Measurements from ENCODE around the gene KIAA1614.

KIAA1614 gene

DNA sequence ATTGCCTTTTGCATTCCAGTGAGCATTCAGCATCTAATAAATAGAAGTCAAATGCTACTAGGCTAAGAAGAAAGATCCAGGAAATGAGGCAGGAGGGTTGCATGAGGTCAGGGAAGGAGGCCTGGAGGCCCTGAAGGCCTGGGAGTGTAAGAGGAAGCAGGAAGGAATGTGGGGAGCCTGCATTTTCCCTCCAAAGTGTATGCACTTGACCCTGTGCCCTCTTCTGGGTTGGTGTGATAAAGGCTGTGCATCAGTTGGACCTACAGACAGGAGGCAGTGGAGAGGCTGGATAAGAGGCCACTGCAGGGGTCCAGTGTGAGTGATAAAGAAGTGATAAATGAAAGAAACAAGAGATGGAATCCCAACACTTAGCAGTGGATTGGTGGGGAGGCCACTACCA is 20.4 kb downstream of the KIAA1614 start:
- no peak overlapping the region for H3K4me3 ChIP-seq (ENCODE audit: insufficient read depth, low read depth, low read length)
- no peaks in the 10 kb centered on the region for H3K9me3 ChIP-seq (ENCODE audit: control insufficient read depth, low read length)
- H3K36me3 ChIP-seq (ENCODE audit: control insufficient read depth, insufficient read depth, low read length) = no peaks in the 10 kb centered on the region
- no peaks in the 10 kb centered on the region for H3K27me3 ChIP-seq (ENCODE audit: control insufficient read depth, insufficient read depth, low read length, poor library complexity, severe bottlenecking)
- H3K27ac ChIP-seq (ENCODE audit: insufficient read depth, low read depth, low read length, poor library complexity, severe bottlenecking) = no peak overlapping the region
- H3K4me1 ChIP-seq (ENCODE audit: control insufficient read depth, insufficient read depth, low read length) = peaks cover 11% of the 10 kb centered on the region

DNA sequence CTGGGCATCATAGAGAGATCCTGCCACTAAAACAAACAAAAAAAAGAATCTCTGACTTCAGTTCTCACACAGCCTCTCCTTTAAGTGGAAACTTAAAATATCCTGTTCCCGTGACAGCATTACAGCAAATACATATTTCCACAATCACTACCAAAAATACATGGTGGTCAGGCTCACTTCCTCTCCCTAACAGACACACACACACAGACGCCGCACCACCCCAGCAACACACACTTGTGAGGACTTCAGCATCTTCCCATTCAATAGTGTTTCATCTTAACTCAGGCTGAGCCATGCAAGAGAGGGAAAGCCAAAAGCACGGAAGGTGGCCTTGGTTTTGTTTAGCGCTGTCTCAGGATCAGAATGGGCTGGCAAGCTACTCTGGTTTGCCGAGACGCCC is 21.9 kb downstream of the KIAA1614 start:
- WGBS, 2 experiments = 93 to 95% methylated on average over 7 of the region's 7 CpGs

GRCh38 chr1:180935326-180936109 is 22.8 kb downstream of the KIAA1614 start:
- 84 to 86% methylated on average over 45 of the region's 45 CpGs for WGBS, 2 experiments
- H3K4me1 ChIP-seq (ENCODE audit: control insufficient read depth, insufficient read depth, low read length) = peaks cover 8% of the 10 kb centered on the region
- H3K27me3 ChIP-seq (ENCODE audit: control insufficient read depth, insufficient read depth, low read length, poor library complexity, severe bottlenecking) = no peaks in the 10 kb centered on the region
- no peaks in the 10 kb centered on the region for H3K9me3 ChIP-seq (ENCODE audit: control insufficient read depth, low read length)
- H3K27ac ChIP-seq (ENCODE audit: insufficient read depth, low read depth, low read length, poor library complexity, severe bottlenecking) = no peak overlapping the region
- no peaks in the 10 kb centered on the region for H3K36me3 ChIP-seq (ENCODE audit: control insufficient read depth, insufficient read depth, low read length)
- H3K4me3 ChIP-seq (ENCODE audit: insufficient read depth, low read depth, low read length) = no peak overlapping the region

More for the DNA sequence above, 21.9 kb downstream of the KIAA1614 start:
- no peaks in the 10 kb centered on the region for H3K36me3 ChIP-seq (ENCODE audit: control insufficient read depth, insufficient read depth, low read length)
- H3K27me3 ChIP-seq (ENCODE audit: control insufficient read depth, insufficient read depth, low read length, poor library complexity, severe bottlenecking) = no peaks in the 10 kb centered on the region
- H3K4me3 ChIP-seq (ENCODE audit: insufficient read depth, low read depth, low read length) = no peak overlapping the region
- H3K4me1 ChIP-seq (ENCODE audit: control insufficient read depth, insufficient read depth, low read length) = peaks cover 8% of the 10 kb centered on the region
- no peaks in the 10 kb centered on the region for H3K9me3 ChIP-seq (ENCODE audit: control insufficient read depth, low read length)
- no peak overlapping the region for H3K27ac ChIP-seq (ENCODE audit: insufficient read depth, low read depth, low read length, poor library complexity, severe bottlenecking)

DNA sequence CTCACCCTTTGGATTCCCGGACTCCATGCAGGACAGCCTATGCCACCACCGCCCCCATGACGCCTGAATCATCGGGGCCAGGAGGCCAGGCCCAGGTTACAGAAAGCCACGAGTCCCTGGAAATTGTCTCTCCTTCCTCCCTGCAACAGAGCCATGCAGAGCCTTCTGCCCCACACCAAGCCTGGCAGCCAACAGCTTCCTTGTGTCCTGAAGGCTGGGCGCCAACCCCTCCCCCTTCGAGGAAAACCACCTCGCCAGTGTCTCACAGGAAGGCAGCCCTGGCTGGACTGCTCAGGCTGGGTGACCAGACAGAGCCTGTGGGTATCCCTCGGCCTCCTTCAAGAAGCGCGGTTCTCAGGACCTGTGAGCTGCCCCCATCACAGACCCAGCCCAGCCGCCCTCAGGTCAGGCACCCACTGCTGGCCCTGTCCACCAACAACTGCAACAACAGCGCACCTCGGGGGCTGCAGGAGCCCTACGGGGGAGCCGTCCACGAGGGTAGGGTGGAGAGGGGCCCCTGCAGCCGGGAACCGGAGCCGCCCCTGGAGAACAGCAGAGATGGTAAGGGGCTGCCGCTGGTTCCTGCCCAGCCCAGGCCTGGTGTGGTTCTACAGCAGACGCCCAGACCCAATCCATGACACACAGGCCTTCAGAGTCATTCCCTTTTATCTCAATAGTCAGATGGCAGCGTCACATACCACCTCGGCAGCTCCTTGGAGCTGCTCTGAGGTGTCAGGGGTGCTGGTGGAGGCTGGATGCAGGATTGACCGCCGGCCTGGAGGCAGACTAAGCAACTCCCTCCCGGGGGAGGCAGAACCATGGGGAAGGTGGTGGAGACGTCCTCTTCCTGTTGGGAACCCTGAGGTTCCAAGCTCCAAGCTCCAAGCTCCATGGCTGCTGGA is 23.7 kb downstream of the KIAA1614 start:
- no peaks in the 10 kb centered on the region for H3K36me3 ChIP-seq (ENCODE audit: control insufficient read depth, insufficient read depth, low read length)
- H3K4me3 ChIP-seq (ENCODE audit: insufficient read depth, low read depth, low read length) = no peak overlapping the region
- peaks cover 8% of the 10 kb centered on the region for H3K4me1 ChIP-seq (ENCODE audit: control insufficient read depth, insufficient read depth, low read length)
- WGBS, 2 experiments = 93 to 97% methylated on average over 28 of the region's 28 CpGs
- no peaks in the 10 kb centered on the region for H3K27me3 ChIP-seq (ENCODE audit: control insufficient read depth, insufficient read depth, low read length, poor library complexity, severe bottlenecking)
- H3K27ac ChIP-seq (ENCODE audit: insufficient read depth, low read depth, low read length, poor library complexity, severe bottlenecking) = no peak overlapping the region
- H3K9me3 ChIP-seq (ENCODE audit: control insufficient read depth, low read length) = no peaks in the 10 kb centered on the region

GRCh38 chr1:180937012-180937372 is 24.3 kb downstream of the KIAA1614 start:
- no peaks in the 10 kb centered on the region for H3K27me3 ChIP-seq (ENCODE audit: control insufficient read depth, insufficient read depth, low read length, poor library complexity, severe bottlenecking)
- peaks cover 8% of the 10 kb centered on the region for H3K4me1 ChIP-seq (ENCODE audit: control insufficient read depth, insufficient read depth, low read length)
- 98 to 100% methylated on average over 1 of the region's 1 CpG for WGBS, 2 experiments
- no peak overlapping the region for H3K4me3 ChIP-seq (ENCODE audit: insufficient read depth, low read depth, low read length)
- no peaks in the 10 kb centered on the region for H3K36me3 ChIP-seq (ENCODE audit: control insufficient read depth, insufficient read depth, low read length)
- no peaks in the 10 kb centered on the region for H3K9me3 ChIP-seq (ENCODE audit: control insufficient read depth, low read length)
- no peak overlapping the region for H3K27ac ChIP-seq (ENCODE audit: insufficient read depth, low read depth, low read length, poor library complexity, severe bottlenecking)

- Histone ChIP-seq H3K27me3 (ENCODE audit: control insufficient read depth, insufficient read depth, low read length, poor library complexity, severe bottlenecking) (no peaks in the 10 kb centered on the region), H3K36me3 (ENCODE audit: control insufficient read depth, insufficient read depth, low read length) (no peaks in the 10 kb centered on the region), H3K4me1 (ENCODE audit: control insufficient read depth, insufficient read depth, low read length) (peaks cover 8% of the 10 kb centered on the region), H3K27ac (ENCODE audit: insufficient read depth, low read depth, low read length, poor library complexity, severe bottlenecking) (no peak overlapping the region), H3K4me3 (ENCODE audit: insufficient read depth, low read depth, low read length) (no peak overlapping the region), H3K9me3 (ENCODE audit: control insufficient read depth, low read length) (no peaks in the 10 kb centered on the region)
- WGBS, 2 experiments = 92 to 93% methylated on average over 9 of the region's 9 CpGs
Observed at GRCh38 chr1:180937624-180938225, 25.0 kb downstream of the KIAA1614 start.

GRCh38 chr1:180939073-180939710 is 26.5 kb downstream of the KIAA1614 start:
- no peaks in the 10 kb centered on the region for H3K36me3 ChIP-seq (ENCODE audit: control insufficient read depth, insufficient read depth, low read length)
- no peak overlapping the region for H3K4me3 ChIP-seq (ENCODE audit: insufficient read depth, low read depth, low read length)
- WGBS, 2 experiments = 91 to 94% methylated on average over 9 of the region's 9 CpGs
- H3K4me1 ChIP-seq (ENCODE audit: control insufficient read depth, insufficient read depth, low read length) = peaks cover 9% of the 10 kb centered on the region
- no peak overlapping the region for H3K27ac ChIP-seq (ENCODE audit: insufficient read depth, low read depth, low read length, poor library complexity, severe bottlenecking)
- no peaks in the 10 kb centered on the region for H3K9me3 ChIP-seq (ENCODE audit: control insufficient read depth, low read length)
- H3K27me3 ChIP-seq (ENCODE audit: control insufficient read depth, insufficient read depth, low read length, poor library complexity, severe bottlenecking) = no peaks in the 10 kb centered on the region

DNA sequence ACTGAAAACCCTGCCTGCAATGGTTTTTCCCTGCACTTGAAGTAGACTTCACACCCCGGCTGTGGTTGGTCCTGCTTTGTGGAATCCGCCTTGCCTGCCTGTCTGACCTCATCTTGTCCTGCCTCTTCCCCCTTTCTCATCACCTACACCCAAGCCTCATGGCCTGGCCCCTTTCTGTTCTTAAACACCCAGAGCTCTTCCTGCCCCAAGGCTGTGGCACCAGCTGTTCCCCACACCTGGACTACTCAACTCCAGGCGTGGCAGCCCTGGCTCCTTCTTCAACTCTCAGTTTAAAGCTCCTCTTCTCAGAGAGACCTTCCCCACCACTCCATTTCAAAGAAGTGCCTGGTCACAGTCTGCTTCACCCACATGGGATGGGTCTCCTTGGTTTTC is 27.0 kb downstream of the KIAA1614 start:
- Histone ChIP-seq H3K36me3 (ENCODE audit: control insufficient read depth, insufficient read depth, low read length) (no peaks in the 10 kb centered on the region), H3K4me3 (ENCODE audit: insufficient read depth, low read depth, low read length) (no peak overlapping the region), H3K4me1 (ENCODE audit: control insufficient read depth, insufficient read depth, low read length) (peaks cover 14% of the 10 kb centered on the region), H3K27me3 (ENCODE audit: control insufficient read depth, insufficient read depth, low read length, poor library complexity, severe bottlenecking) (no peaks in the 10 kb centered on the region), H3K9me3 (ENCODE audit: control insufficient read depth, low read length) (no peaks in the 10 kb centered on the region), H3K27ac (ENCODE audit: insufficient read depth, low read depth, low read length, poor library complexity, severe bottlenecking) (no peak overlapping the region)
- WGBS, 2 experiments = 91 to 92% methylated on average over 3 of the region's 3 CpGs

GRCh38 chr1:180940445-180940844 is 27.7 kb downstream of the KIAA1614 start:
- H3K36me3 ChIP-seq (ENCODE audit: control insufficient read depth, insufficient read depth, low read length) = no peaks in the 10 kb centered on the region
- no peak overlapping the region for H3K27ac ChIP-seq (ENCODE audit: insufficient read depth, low read depth, low read length, poor library complexity, severe bottlenecking)
- H3K4me1 ChIP-seq (ENCODE audit: control insufficient read depth, insufficient read depth, low read length) = peaks cover 22% of the 10 kb centered on the region
- H3K9me3 ChIP-seq (ENCODE audit: control insufficient read depth, low read length) = no peaks in the 10 kb centered on the region
- no peaks in the 10 kb centered on the region for H3K27me3 ChIP-seq (ENCODE audit: control insufficient read depth, insufficient read depth, low read length, poor library complexity, severe bottlenecking)
- 94 to 95% methylated on average over 5 of the region's 5 CpGs for WGBS, 2 experiments
- no peak overlapping the region for H3K4me3 ChIP-seq (ENCODE audit: insufficient read depth, low read depth, low read length)

Measured in ectodermal cell (in vitro differentiated cells).